Stimulated activated CD4-positive, alpha-beta T cell treated with anti-CD3 and anti-CD28 coated beads, Interleukin-4, amount 100 ng/mL, for 24 hours (primary cell): ENCODE measurements around the gene ATP5MC2.
"Not testable (repeated sequence)": the region's sequence is repeated elsewhere in the genome, so short reads cannot be mapped to it uniquely, and the experiment has no call there.

Source experiments
- DNase-seq: peaks from one replicate; pipeline ENCODE4 v3.0.0-alpha.2; 2020

Gene ATP5MC2

GRCh38 chr12:53675701-53676607, at the start of gene ATP5MC2:
TSS of gene ATP5MC2 (minus strand) at chr12:53676083. CDS start at chr12:53672614, 3,469 bp downstream.
- DNase-seq = peak; percentile 98

DNA sequence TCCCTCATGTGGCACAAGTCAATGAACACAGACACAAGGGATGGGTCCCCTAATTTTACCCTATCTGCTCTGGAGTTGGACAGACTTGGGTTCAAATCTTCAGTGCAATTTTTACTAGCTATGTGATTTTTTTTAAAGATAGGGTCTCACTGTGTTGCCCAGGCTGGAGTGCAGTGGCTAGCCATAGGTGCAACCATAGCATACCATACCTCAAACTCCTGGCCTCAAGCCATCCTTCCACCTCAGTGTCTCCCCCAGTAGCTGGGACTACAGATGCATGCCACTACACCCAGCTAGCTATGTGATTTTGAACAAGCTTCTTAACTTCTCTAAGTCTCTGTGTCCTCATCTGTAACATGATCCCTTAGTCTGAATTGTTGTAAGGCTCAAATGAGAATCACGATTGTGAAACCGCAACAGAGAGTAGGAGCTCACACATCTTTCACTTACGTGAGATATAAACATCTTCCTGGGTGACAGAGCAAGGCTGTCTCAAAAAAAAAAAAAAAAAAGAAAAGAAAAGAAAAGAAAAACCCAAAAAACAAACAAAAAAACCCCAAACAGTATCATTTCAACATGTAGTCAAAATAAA, 46.7 kb upstream of the ATP5MC2 start:
- no peak for DNase-seq

- DNase-seq = no peak
Observed at GRCh38 chr12:53720946-53721345, 45.1 kb upstream of the ATP5MC2 start.

DNA sequence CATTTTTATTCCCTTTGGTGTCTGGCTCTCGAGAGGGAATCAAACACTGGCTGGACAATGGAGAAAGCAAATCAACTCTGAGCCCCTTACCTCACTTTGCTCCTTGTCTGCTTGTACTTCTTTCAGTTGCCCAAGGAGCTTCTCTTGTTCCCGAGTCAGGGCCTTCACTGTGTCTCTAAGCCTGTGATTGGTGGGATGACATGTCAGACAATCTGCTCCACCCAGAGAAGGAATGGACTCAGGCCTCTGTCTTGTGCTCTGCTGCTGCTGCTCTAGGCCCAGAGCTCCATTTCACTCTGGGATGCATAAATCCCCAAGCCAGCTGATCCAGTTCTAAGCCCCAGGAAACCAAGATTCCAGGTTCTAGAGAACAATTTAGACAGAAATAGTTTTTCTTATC, 43.8 kb upstream of the ATP5MC2 start:
- DNase-seq = no peak

DNA sequence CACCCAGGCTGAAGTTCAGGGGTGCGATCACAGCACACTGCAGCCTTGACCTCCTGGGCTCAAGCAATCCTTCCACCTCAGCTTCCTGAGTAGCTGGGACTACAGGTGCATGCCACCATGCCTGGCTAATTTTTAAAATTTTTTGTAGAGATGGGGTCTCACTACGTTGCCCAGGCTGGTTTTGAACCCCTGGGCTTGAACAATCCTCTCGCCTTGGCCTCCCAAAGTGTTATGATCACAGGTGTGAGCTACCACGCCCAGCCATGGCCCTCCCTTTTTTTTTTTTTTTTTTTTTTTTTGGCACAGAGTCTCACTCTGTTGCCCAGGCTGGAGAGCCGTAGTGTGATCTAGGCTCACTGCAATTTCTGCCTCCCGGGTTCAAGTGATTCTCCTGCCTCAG, 42.7 kb upstream of the ATP5MC2 start:
- not testable (repeated sequence) for DNase-seq

- DNase-seq = no peak
Observed at GRCh38 chr12:53717319-53717718, 41.4 kb upstream of the ATP5MC2 start.

DNA sequence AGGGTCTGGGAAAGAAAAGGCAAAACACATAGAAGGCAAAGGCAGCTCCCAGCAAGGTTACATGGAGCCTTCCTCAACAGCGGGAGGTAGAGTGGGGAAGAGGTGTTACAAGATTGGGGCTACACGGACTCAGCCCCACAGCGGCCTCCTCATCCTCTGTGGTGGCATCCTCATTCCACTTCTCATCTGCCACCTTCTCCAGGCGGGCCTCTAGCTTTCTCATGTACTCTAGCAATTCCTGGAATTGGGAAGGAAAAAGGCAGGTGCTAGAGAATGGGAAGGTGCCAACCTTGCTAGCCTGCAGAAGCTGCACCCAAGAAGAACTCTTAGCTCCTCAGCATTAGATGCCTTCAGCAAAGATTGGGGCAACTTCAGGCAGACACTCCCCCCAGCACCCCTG, 38.1 kb upstream of the ATP5MC2 start:
- no peak for DNase-seq

- DNase-seq = no peak
Observed at GRCh38 chr12:53713516-53713915, 37.6 kb upstream of the ATP5MC2 start.

DNA sequence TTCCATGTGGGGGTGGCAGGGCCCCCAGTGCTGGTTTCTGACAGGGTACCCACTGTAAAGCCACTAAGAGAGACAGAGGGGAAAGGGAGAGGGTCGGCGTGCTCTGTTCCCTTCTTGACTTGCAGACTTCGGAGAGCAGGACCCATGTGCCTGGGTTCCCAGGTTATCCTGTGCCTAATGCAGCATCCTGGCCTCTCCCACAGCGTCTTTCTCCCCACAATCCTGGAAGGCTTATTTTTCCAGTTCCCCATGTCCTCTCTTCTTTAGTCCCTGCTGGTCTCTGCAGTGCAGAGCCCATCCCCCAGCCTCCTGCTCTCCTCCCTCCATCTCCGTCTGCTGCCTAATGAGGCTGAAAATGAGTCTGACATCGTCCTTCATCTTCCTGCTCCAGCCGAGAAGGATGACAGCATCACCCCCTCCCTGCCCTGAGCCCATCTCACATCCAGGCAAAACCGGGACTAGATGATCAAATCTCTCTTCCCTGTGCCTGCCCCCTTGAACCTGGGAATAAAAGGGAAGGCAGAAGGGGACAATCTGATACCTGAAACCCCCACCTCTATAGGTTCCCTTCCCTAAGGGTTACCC, 36.3 kb upstream of the ATP5MC2 start:
- DNase-seq = no peak

DNA sequence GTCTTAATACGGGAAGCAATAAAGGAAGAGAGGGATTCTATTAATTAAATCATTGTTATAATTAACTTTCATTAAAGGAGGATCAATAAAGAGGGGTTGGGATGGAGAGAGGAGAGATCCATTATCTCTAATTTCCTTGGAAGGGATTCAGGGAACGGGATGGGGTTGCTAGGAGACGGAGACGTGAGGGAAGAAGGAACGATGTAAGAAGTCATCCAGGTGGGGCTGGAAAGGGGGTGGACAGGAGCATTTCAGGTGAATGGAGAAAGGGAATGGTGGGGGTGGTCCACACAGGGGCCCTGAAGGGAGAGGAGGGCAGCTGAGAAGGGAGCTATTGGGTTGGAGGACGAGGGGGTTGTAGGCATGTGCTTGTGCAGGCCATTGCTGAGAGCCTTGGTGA, 34.2 kb upstream of the ATP5MC2 start:
- no peak for DNase-seq

GRCh38 chr12:53709671-53710070, 33.8 kb upstream of the ATP5MC2 start:
- DNase-seq = no peak

- no peak for DNase-seq
Observed at GRCh38 chr12:53706080-53706479, 30.2 kb upstream of the ATP5MC2 start.

- DNase-seq = no peak
Observed at GRCh38 chr12:53703756-53704155, 27.9 kb upstream of the ATP5MC2 start.

- DNase-seq = peak; percentile 81
Observed at GRCh38 chr12:53701518-53702264, 25.8 kb upstream of the ATP5MC2 start.

DNA sequence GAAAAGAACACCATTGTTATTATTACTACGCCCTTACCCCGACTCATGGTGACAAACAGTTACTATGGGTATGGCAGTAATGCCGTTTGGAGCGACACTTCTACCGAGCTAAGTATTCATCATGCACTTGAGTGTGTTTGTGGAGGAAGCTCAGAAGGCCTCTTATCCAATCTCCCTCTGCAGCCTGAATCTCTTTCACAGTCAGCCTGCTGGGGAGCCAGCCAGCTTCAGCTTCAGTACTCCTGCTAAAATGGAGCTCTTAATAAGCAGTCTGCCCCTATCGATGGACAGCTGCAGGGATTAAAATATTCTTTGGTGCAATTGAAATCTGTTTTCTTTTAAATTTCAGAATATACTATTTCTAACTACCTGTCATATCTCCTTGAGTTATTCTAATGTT, 24.7 kb upstream of the ATP5MC2 start:
- DNase-seq = no peak

- no peak for DNase-seq
Observed at GRCh38 chr12:53699678-53700025, 23.8 kb upstream of the ATP5MC2 start.

DNA sequence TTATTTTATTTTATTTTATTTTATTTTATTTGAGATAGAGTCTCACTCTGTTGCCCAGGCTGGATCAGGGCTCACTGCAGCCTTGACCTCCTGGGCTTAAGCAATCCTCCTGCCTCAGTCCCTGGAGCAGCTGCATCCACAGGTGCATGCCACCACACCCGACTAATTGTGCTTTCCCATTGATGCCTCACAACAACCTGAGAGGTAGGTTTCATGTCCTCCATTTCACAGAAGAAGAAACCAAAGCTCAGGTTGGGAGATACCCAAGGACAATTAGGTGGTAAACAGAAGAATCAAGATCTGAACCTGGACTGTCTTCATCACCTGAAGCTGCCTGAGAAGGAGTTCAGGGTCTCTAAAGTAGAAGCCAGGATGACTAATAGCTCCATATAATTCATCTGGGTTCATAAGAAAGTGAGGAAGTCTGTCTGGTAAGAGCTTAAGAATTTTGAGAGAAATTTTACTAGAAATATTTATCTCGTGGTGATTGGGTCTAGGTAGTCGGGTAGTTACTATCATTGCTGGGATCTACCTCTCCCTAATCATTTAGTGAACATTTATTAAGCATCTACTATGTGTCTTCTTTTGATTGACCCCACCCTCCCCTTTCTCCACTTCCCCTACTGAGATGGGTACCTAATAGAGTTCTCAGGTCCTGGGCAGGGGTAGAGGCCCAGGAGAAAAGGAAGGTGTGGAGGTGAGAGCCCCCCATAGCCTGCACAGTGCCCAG, 23.2 kb upstream of the ATP5MC2 start:
- no peak for DNase-seq

- DNase-seq = no peak
Observed at GRCh38 chr12:53696655-53697331, 20.9 kb upstream of the ATP5MC2 start.

GRCh38 chr12:53696285-53696654, 20.4 kb upstream of the ATP5MC2 start:
- no peak for DNase-seq

GRCh38 chr12:53695152-53696145, 19.6 kb upstream of the ATP5MC2 start:
- peak; percentile 46 for DNase-seq

DNA sequence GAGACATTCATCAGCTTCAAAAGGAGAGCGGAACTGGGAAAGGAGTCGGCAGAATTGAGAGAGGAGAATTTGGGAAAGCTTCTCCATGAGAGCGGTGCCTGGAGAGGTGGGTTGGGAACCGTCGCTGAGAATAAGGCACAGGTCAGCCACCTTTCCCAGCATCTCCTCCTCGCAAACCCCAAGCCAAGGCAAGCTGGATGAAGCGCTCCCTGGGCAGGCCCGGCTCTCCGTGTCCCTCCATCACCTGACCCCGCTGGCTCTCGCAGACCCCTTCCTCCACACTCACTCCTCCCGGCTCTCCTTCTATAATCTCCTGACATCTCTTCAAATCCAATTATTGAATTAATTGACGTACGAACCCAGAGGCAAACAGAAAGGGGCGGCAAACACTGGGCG, 18.9 kb upstream of the ATP5MC2 start:
- no peak for DNase-seq
